Stomach smooth muscle (tissue), 2 donors: ENCODE measurements around the gene AGAP1.

ENCODE experiments used
- H3K27ac ChIP-seq: one replicate; pipeline ENCODE4 v1.7.0; 2013; ENCODE audit warnings: mild to moderate bottlenecking, low read length, inconsistent platforms
- H3K27me3 ChIP-seq, 2 donors: one replicate each; pipeline ENCODE4 v1.7.0; 2013; ENCODE audit warnings: low read length in 2 of 2; ENCODE audit not compliant: insufficient read depth in 2 of 2, control insufficient read depth in 1 of 2
- H3K36me3 ChIP-seq, 2 donors: one replicate each; pipeline ENCODE4 v1.7.0; 2013; ENCODE audit warnings: low read length in 2 of 2; ENCODE audit not compliant: control insufficient read depth in 2 of 2, insufficient read depth in 2 of 2
- H3K4me1 ChIP-seq: one replicate; pipeline ENCODE4 v1.7.0; 2013; ENCODE audit warnings: low read length; ENCODE audit not compliant: control insufficient read depth, insufficient read depth
- H3K4me3 ChIP-seq, 2 donors: one replicate each; pipeline ENCODE4 v1.7.0; 2013; ENCODE audit warnings: low read length in 2 of 2
- H3K9ac ChIP-seq, 2 donors: one replicate each; pipeline ENCODE4 v1.7.0; 2013; ENCODE audit warnings: low read length in 2 of 2, mild to moderate bottlenecking in 1 of 2
- H3K9me3 ChIP-seq, 2 donors: one replicate each; pipeline ENCODE4 v1.7.0; 2013; ENCODE audit warnings: low read length in 2 of 2; ENCODE audit not compliant: control insufficient read depth in 2 of 2
- donor health status: healthy.
- donor health status: Pancreatic carcinoma.

AGAP1 gene

GRCh38 chr2:235930701-235931100, 436.9 kb downstream of the AGAP1 start:
- peaks cover 20 to 23% of the 10 kb centered on the region in 2 donors for H3K36me3 ChIP-seq

DNA sequence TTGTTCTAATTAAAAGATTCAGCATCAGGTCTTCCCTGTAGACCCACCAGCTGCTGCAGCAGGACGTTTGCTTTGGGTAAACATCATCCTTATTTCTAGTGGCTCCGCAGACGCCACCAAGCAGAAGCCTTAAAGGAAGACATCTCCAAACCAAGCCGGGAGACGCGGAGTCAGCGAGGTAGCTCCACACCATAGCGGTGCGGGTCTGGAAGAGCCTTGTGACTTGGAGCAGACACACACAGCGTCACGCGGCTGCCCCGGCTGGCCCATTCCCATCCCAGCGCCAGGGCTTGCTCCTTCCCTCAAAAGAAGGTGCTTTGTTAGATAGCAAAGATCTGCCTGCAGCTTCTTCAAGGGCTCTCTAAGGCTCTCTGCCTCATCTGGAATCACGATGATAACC, 437.8 kb downstream of the AGAP1 start:
- H3K4me3 ChIP-seq: no peak overlapping the region
- H3K4me1 ChIP-seq: no peaks in the 10 kb centered on the region
- H3K9me3 ChIP-seq: no peaks in the 10 kb centered on the region
- H3K27ac ChIP-seq: no peak overlapping the region
- no peak overlapping the region for H3K9ac ChIP-seq
- H3K27me3 ChIP-seq: no peaks in the 10 kb centered on the region
- H3K36me3 ChIP-seq: peaks cover 25 to 26% of the 10 kb centered on the region in 2 donors

More at GRCh38 chr2:235930701-235931100, 436.9 kb downstream of the AGAP1 start:
- Histone ChIP-seq H3K27me3 (no peaks in the 10 kb centered on the region), H3K9ac (no peak overlapping the region), H3K4me3 (no peak overlapping the region), H3K27ac (no peak overlapping the region), H3K9me3 (no peaks in the 10 kb centered on the region), H3K4me1 (no peaks in the 10 kb centered on the region)

DNA sequence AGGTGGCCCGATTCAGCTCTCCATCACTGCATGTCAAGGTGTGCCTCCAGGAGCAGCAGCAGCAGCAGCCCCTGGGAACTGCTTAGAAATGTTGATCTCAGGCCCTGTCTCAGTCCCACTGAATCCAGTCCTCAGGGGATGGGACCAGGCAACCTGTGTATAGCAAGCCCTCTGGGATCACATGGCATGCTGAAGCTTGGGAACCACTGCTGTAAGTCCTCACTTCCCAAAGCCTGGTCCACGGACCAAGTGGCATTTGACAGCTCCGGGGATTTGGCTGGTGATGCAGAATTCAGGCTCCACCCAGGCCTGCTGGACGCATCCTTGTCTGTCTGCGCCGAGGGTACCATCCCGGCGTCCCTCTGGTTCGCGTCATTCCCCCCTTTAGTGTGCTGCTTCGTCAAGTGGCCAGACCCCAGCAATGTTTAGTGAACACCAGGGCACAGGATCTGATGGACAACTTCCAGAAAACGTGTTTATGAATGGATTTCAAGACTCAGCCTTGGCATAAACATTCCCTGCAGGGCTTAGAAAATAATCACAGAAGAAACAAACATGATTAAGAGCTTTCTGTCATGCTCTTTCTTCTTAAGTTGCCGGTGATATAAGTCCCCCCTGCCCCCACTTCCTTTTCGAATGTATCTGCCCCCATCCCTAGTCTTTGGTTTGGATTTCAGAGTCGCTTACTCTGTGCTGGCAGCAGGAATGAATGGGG, 440.4 kb downstream of the AGAP1 start:
- Histone ChIP-seq H3K36me3 (peaks cover 27 to 37% of the 10 kb centered on the region in 2 donors), H3K27me3 (no peaks in the 10 kb centered on the region), H3K9ac (no peak overlapping the region), H3K9me3 (no peaks in the 10 kb centered on the region), H3K27ac (no peak overlapping the region), H3K4me1 (no peaks in the 10 kb centered on the region), H3K4me3 (no peak overlapping the region)

DNA sequence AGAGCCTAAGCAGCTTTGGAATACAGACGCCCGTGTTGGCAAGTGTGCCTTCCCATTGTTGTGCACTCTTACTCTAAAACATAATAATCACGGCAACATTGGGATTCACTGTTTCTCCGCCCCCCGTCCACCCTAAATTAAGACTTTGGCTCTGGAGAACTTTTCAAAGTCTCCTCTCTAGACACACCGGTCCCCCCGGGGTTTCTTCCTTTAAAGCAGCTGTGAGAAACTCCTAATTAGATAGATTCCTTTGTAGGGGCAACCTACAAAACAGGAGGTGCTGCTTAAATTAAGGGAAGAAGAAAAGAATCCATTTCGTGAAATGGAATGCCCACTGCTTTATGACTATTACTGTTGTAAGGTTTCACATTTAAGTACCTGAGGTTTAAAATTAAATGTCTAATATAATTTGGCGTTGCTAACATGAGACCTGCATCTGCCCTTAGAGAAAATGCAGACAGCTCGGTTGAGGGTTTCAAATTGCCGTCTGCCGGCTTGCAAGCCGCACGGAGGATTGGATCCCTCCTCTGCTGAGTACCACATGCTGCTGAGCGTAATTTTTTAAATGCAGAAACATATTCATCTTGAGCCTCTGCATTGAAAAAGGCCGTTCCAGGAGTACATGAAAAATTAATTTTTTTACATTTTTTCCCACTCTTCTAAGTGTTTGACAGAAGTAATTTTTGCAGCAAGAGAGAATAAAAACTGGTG, 441.1 kb downstream of the AGAP1 start:
- Histone ChIP-seq H3K4me3 (no peak overlapping the region), H3K9me3 (no peaks in the 10 kb centered on the region), H3K9ac (no peak overlapping the region), H3K27ac (no peak overlapping the region), H3K27me3 (no peaks in the 10 kb centered on the region), H3K36me3 (peaks cover 27 to 43% of the 10 kb centered on the region in 2 donors), H3K4me1 (no peaks in the 10 kb centered on the region)

GRCh38 chr2:235935773-235936172, 441.9 kb downstream of the AGAP1 start:
- Histone ChIP-seq H3K27me3 (no peaks in the 10 kb centered on the region), H3K9me3 (no peaks in the 10 kb centered on the region), H3K4me1 (peaks cover 2% of the 10 kb centered on the region), H3K36me3 (peaks cover 22 to 42% of the 10 kb centered on the region in 2 donors), H3K4me3 (no peak overlapping the region), H3K27ac (no peak overlapping the region), H3K9ac (no peak overlapping the region)

GRCh38 chr2:235936493-235936892, 442.6 kb downstream of the AGAP1 start:
- no peak overlapping the region for H3K27ac ChIP-seq
- no peak overlapping the region for H3K9ac ChIP-seq
- no peaks in the 10 kb centered on the region for H3K9me3 ChIP-seq
- H3K4me3 ChIP-seq: no peak overlapping the region
- H3K4me1 ChIP-seq: peaks cover 2% of the 10 kb centered on the region
- no peaks in the 10 kb centered on the region for H3K27me3 ChIP-seq
- H3K36me3 ChIP-seq: peaks cover 19 to 43% of the 10 kb centered on the region in 2 donors

GRCh38 chr2:235937087-235937486, 443.2 kb downstream of the AGAP1 start:
- Histone ChIP-seq H3K9me3 (no peaks in the 10 kb centered on the region), H3K27ac (no peak overlapping the region), H3K4me1 (peaks cover 2% of the 10 kb centered on the region), H3K9ac (no peak overlapping the region), H3K27me3 (no peaks in the 10 kb centered on the region), H3K36me3 (peaks cover 19 to 41% of the 10 kb centered on the region in 2 donors), H3K4me3 (no peak overlapping the region)

DNA sequence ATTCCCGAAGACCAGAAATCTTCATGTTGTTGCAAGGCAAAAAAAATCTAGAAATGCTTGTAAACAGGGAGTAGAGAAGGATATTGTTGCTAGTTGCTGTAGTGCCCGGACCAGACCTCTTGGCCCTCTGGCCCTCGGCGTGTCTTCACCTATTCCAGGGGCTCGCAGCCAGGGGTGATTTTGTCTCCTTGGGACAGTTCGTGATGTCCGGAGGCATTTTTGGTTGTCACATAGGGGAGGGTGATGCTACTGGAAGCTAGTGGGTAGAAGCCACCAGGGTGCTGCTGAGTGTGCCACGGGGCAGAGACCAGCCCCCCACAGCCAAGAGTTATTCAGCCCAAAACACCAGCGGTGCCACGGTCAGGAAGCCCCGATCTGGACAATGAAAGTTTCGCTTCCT, 443.7 kb downstream of the AGAP1 start:
- H3K27ac ChIP-seq: no peak overlapping the region

DNA sequence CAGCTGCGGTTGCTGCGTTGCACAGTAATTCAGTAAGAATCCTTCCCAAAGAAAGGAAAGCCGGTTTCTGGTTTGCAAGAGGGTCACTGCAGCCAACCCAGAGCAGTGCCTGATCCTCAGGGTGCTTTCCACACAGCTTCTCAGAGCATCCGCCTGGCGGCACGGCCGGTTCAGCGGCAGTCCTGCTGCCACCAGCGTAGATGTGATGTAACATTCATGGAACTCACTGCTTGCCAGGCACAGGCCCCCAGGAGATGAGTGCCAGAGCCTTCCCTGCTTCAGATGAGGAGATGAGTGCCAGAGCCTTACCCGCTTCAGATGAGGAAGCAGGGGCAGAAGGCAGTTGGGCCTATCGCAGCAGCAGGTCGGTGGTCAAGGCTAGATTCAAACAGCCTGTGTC, 444.1 kb downstream of the AGAP1 start:
- Histone ChIP-seq H3K36me3 (peaks cover 13 to 34% of the 10 kb centered on the region in 2 donors), H3K9ac (no peak overlapping the region), H3K4me3 (no peak overlapping the region), H3K27me3 (no peaks in the 10 kb centered on the region), H3K27ac (no peak overlapping the region), H3K9me3 (no peaks in the 10 kb centered on the region), H3K4me1 (peaks cover 2% of the 10 kb centered on the region)

More for the DNA sequence above, 443.7 kb downstream of the AGAP1 start:
- Histone ChIP-seq H3K36me3 (peaks cover 15 to 38% of the 10 kb centered on the region in 2 donors), H3K9ac (no peak overlapping the region), H3K9me3 (no peaks in the 10 kb centered on the region), H3K4me3 (no peak overlapping the region), H3K27me3 (no peaks in the 10 kb centered on the region), H3K4me1 (peaks cover 2% of the 10 kb centered on the region)

GRCh38 chr2:235938611-235939010, 444.8 kb downstream of the AGAP1 start:
- Histone ChIP-seq H3K27ac (no peak overlapping the region), H3K27me3 (no peaks in the 10 kb centered on the region), H3K36me3 (peaks cover 13 to 34% of the 10 kb centered on the region in 2 donors), H3K4me1 (peaks cover 2% of the 10 kb centered on the region), H3K4me3 (no peak overlapping the region), H3K9me3 (no peaks in the 10 kb centered on the region), H3K9ac (no peak overlapping the region)

DNA sequence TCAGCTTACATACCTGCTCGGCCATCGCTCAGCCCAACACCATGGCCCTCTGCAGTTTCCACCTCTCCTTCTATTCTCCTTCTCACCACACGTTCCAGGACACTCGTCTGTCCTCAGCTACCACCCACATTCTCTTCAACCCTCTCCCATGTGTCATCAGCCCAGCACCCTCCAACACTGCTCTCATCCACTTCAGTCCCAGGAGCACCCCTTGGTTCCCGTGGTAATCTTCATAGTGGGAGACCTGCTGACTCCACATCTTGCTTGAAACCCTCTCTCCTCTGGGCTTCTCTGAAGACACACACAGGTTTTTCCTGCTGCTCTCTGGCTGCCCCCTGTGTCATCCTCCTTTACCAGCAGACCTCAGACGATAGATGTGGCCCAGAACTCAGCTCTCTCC, 445.6 kb downstream of the AGAP1 start:
- no peaks in the 10 kb centered on the region for H3K9me3 ChIP-seq
- H3K4me3 ChIP-seq: no peak overlapping the region
- H3K9ac ChIP-seq: no peak overlapping the region
- no peaks in the 10 kb centered on the region for H3K27me3 ChIP-seq
- H3K4me1 ChIP-seq: peaks cover 2% of the 10 kb centered on the region
- peaks cover 13 to 34% of the 10 kb centered on the region in 2 donors for H3K36me3 ChIP-seq
- H3K27ac ChIP-seq: no peak overlapping the region
